WTC11 (cell line): Measurements from ENCODE around the gene USP28. TPM values are rescaled to one million over a fixed set of nuclear protein-coding genes. Genes with fewer than 3 reads are reported as not detected.

ENCODE experiments used
- ATAC-seq: fragments of 200-7000 bp; cut with Tn5 transposase; 2 replicates; pipeline ENCODE4 v1.10.0; 2021; ENCODE audit warnings: mild to moderate bottlenecking, moderate library complexity
- CTCF ChIA-PET: fragments of 300-600 bp; sonication (Branson Sonifier 250); formaldehyde crosslinking; loops from one replicate; lab custom pipeline; 2021; ENCODE audit warnings: antibody characterized with exemption; lab: Charles Lee
- POLR2A ChIA-PET: fragments of 350-600 bp; sonication (Branson Sonifier 250); formaldehyde crosslinking; loops from one replicate; lab custom pipeline; 2021; ENCODE audit warnings: antibody characterized with exemption; lab: Charles Lee
- DNase-seq: peaks from one replicate; pipeline ENCODE4 v3.0.0; 2021; ENCODE audit warnings: low spot score
- H3K27ac Mint-ChIP-seq: 2 replicates; pipeline ENCODE4 v1.8.0; 2021; ENCODE audit warnings: mixed read lengths
- H3K27me3 Mint-ChIP-seq: 2 replicates; pipeline ENCODE4 v1.8.0; 2021; ENCODE audit warnings: low read depth, mild to moderate bottlenecking, moderate library complexity, mixed read lengths
- H3K36me3 Mint-ChIP-seq: 2 replicates; pipeline ENCODE4 v1.8.0; 2021; ENCODE audit warnings: mixed read lengths
- H3K4me1 Mint-ChIP-seq: 2 replicates; pipeline ENCODE4 v1.8.0; 2022; ENCODE audit warnings: mixed read lengths
- H3K4me3 Mint-ChIP-seq: 2 replicates; pipeline ENCODE4 v1.8.0; 2021; ENCODE audit warnings: mild to moderate bottlenecking, moderate library complexity, mixed read lengths
- H3K9me3 Mint-ChIP-seq: 2 replicates; pipeline ENCODE4 v1.8.0; 2021; ENCODE audit warnings: mixed read lengths
- AR ChIP-seq: fragments of 250-450 bp; sonication (Bioruptor Pico); IDR thresholded peaks from 2 replicates; pipeline ENCODE4 v1.9.0; 2021; ENCODE audit warnings: mild to moderate bottlenecking
- ARID4B ChIP-seq: sonication (generic); formaldehyde crosslinking; IDR thresholded peaks from 2 replicates; pipeline ENCODE4 v1.8.0; 2023; ENCODE audit warnings: missing genetic modification reagents, mild to moderate bottlenecking, borderline replicate concordance
- ATF2 ChIP-seq: sonication (generic); formaldehyde crosslinking; IDR thresholded peaks from 2 replicates; pipeline ENCODE4 v1.8.1; 2022; ENCODE audit warnings: low read depth, missing genetic modification reagents, borderline replicate concordance
- CREB1 ChIP-seq: sonication (generic); formaldehyde crosslinking; IDR thresholded peaks from 2 replicates; pipeline ENCODE4 v1.8.0; 2023; ENCODE audit warnings: mild to moderate bottlenecking, missing genetic modification reagents
- ESRRA ChIP-seq: sonication (generic); formaldehyde crosslinking; IDR thresholded peaks from 2 replicates; pipeline ENCODE4 v1.8.1; 2022; ENCODE audit warnings: mild to moderate bottlenecking, missing genetic modification reagents, borderline replicate concordance
- ETV6 ChIP-seq: sonication (generic); formaldehyde crosslinking; IDR thresholded peaks from 2 replicates; pipeline ENCODE4 v1.8.1; 2022; ENCODE audit warnings: mild to moderate bottlenecking, missing genetic modification reagents
- GRHL2 ChIP-seq: fragments of 250-450 bp; sonication (Bioruptor Pico); IDR thresholded peaks from 2 replicates; pipeline ENCODE4 v1.8.0; 2022; ENCODE audit warnings: mild to moderate bottlenecking, moderate library complexity; ENCODE audit not compliant: insufficient replicate concordance, severe bottlenecking
- JUN ChIP-seq: sonication (generic); formaldehyde crosslinking; IDR thresholded peaks from 2 replicates; pipeline ENCODE4 v1.8.0; 2023; ENCODE audit warnings: mild to moderate bottlenecking, missing genetic modification reagents
- MAX ChIP-seq: sonication (generic); formaldehyde crosslinking; IDR thresholded peaks from 2 replicates; pipeline ENCODE4 v1.8.0; 2022; ENCODE audit warnings: mild to moderate bottlenecking, missing genetic modification reagents
- MYBL2 ChIP-seq: sonication (generic); formaldehyde crosslinking; IDR thresholded peaks from 2 replicates; pipeline ENCODE4 v1.8.1; 2023; ENCODE audit warnings: mild to moderate bottlenecking, moderate library complexity, missing genetic modification reagents
- NFE2L1 ChIP-seq: sonication (generic); formaldehyde crosslinking; IDR thresholded peaks from 2 replicates; pipeline ENCODE4 v1.8.1; 2023; ENCODE audit warnings: missing genetic modification reagents
- NR1H2 ChIP-seq: sonication (generic); formaldehyde crosslinking; IDR thresholded peaks from 2 replicates; pipeline ENCODE4 v1.9.0; 2021; ENCODE audit warnings: mild to moderate bottlenecking, moderate library complexity, missing genetic modification reagents
- RORB ChIP-seq: fragments of 250-450 bp; sonication (Bioruptor Pico); IDR thresholded peaks from 2 replicates; pipeline ENCODE4 v1.9.0; 2021; ENCODE audit warnings: mild to moderate bottlenecking
- SMAD3 ChIP-seq: sonication (generic); formaldehyde crosslinking; IDR thresholded peaks from 2 replicates; pipeline ENCODE4 v1.8.0; 2022; ENCODE audit warnings: missing genetic modification reagents, mild to moderate bottlenecking, borderline replicate concordance
- ZMAT4 ChIP-seq: fragments of 250-450 bp; sonication (Bioruptor Pico); IDR thresholded peaks from 2 replicates; pipeline ENCODE4 v1.9.0; 2021; ENCODE audit warnings: mild to moderate bottlenecking
- ZNF121 ChIP-seq: sonication (generic); formaldehyde crosslinking; IDR thresholded peaks from 2 replicates; pipeline ENCODE4 v1.8.0; 2023; ENCODE audit warnings: missing genetic modification reagents
- ZNF219 ChIP-seq: sonication (generic); formaldehyde crosslinking; IDR thresholded peaks from 2 replicates; pipeline ENCODE4 v1.8.0; 2023; ENCODE audit warnings: missing genetic modification reagents, mild to moderate bottlenecking, borderline replicate concordance
- ZNF232 ChIP-seq: sonication (generic); formaldehyde crosslinking; IDR thresholded peaks from 2 replicates; pipeline ENCODE4 v1.8.0; 2022; ENCODE audit warnings: mild to moderate bottlenecking, missing genetic modification reagents
- ZNF281 ChIP-seq: sonication (generic); formaldehyde crosslinking; IDR thresholded peaks from 2 replicates; pipeline ENCODE4 v1.8.0; 2023; ENCODE audit warnings: mild to moderate bottlenecking, missing genetic modification reagents
- ZNF396 ChIP-seq: fragments of 250-450 bp; sonication (Bioruptor Pico); IDR thresholded peaks from 2 replicates; pipeline ENCODE4 v1.8.0; 2021; ENCODE audit warnings: mild to moderate bottlenecking, moderate library complexity, borderline replicate concordance
- total RNA-seq: library from RNA; stranded (reverse); gene quantifications from 3 replicates; pipeline ENCODE4 v1.2.3, GENCODE V29; 2021

Gene USP28
- total RNA-seq, 1 experiment from 2014 or later, result 129 TPM

- H3K36me3 Mint-ChIP-seq, result peaks cover 21% of the 10 kb centered on the region
- ATAC-seq, result no peak
- no peak overlapping the region for H3K27ac Mint-ChIP-seq
- CTCF ChIA-PET, result interaction anchor here (2.2 kb wide), 1 partner anchor 25 kb away, joined by 11 read pairs; no protein-coding TSS in a partner anchor
- peak overlapping the region; percentile 100 for H3K4me3 Mint-ChIP-seq
- H3K27me3 Mint-ChIP-seq, result peaks cover 15% of the 10 kb centered on the region
- POLR2A ChIA-PET, result no interaction called here
- DNase-seq, result no peak
- no peaks in the 10 kb centered on the region for H3K9me3 Mint-ChIP-seq
- TF ChIP-seq ATF2 (CRISPR knock-in tag), result no peak
- TF ChIP-seq ZNF121 (CRISPR knock-in tag), result no peak
- TF ChIP-seq SMAD3 (CRISPR knock-in tag), result no peak
- TF ChIP-seq MYBL2, result no peak
- no peak for TF ChIP-seq ZNF219
- TF ChIP-seq MAX (CRISPR knock-in tag), result no peak
- TF ChIP-seq NFE2L1 (CRISPR knock-in tag), result no peak
- TF ChIP-seq JUN (CRISPR knock-in tag), result no peak
- no peak for TF ChIP-seq ZMAT4 (CRISPR knock-in tag)
- TF ChIP-seq ETV6 (CRISPR knock-in tag), result no peak
- no peak for TF ChIP-seq AR (CRISPR knock-in tag)
- no peak for TF ChIP-seq ARID4B (CRISPR knock-in tag)
- no peak for TF ChIP-seq NR1H2
- peaks cover 10% of the 10 kb centered on the region for H3K4me1 Mint-ChIP-seq
Observed at GRCh38 chr11:113771964-113772363, 103.4 kb downstream of the USP28 start.

GRCh38 chr11:113764527-113765219 lies 110.7 kb downstream of the USP28 start:
- ATAC-seq (no peak), DNase-seq (no peak)
- POLR2A ChIA-PET, result no interaction called here
- Mint-ChIP-seq H3K27me3 (no peaks in the 10 kb centered on the region), H3K27ac (no peak overlapping the region), H3K4me3 (no peak overlapping the region), H3K36me3 (peaks cover 47% of the 10 kb centered on the region), H3K9me3 (no peaks in the 10 kb centered on the region), H3K4me1 (no peaks in the 10 kb centered on the region)
- CTCF ChIA-PET, result interaction anchor here (1.4 kb wide), 1 partner anchor 9 kb away, joined by 7 read pairs; the partner anchor contains the start of gene ZW10
- TF ChIP-seq ESRRA, result no peak
- no peak for TF ChIP-seq GRHL2
- no peak for TF ChIP-seq ZNF232 (CRISPR knock-in tag)
- no peak for TF ChIP-seq RORB (CRISPR knock-in tag)
- no peak for TF ChIP-seq ZNF396
- TF ChIP-seq ZNF281 (CRISPR knock-in tag), result no peak
- TF ChIP-seq CREB1, result no peak
